HG03139 (cell line): Measurements from ENCODE around the gene NCAPD2.
A peak's percentile ranks its signal among the peaks of the same experiment; 100 is the strongest.
"Not testable (repeated sequence)": the region's sequence is repeated elsewhere in the genome, so short reads cannot be mapped to it uniquely, and the experiment has no call there.

Experiments used
- ATAC-seq: cut with Tn5 transposase; IDR thresholded peaks from one replicate; pipeline ENCODE4 v1.9.1; 2021; ENCODE audit not compliant: unreplicated experiment

NCAPD2 gene

GRCh38 chr12:6494258-6494743, 399 bp downstream of the NCAPD2 start:
- ATAC-seq: peak; percentile 27

GRCh38 chr12:6494968-6495367, 1.1 kb downstream of the NCAPD2 start:
- ATAC-seq: no peak

- not testable (repeated sequence) for ATAC-seq
Measured at GRCh38 chr12:6497291-6497690, 3.4 kb downstream of the NCAPD2 start.

GRCh38 chr12:6500466-6500865, 6.6 kb downstream of the NCAPD2 start:
- ATAC-seq: no peak

DNA sequence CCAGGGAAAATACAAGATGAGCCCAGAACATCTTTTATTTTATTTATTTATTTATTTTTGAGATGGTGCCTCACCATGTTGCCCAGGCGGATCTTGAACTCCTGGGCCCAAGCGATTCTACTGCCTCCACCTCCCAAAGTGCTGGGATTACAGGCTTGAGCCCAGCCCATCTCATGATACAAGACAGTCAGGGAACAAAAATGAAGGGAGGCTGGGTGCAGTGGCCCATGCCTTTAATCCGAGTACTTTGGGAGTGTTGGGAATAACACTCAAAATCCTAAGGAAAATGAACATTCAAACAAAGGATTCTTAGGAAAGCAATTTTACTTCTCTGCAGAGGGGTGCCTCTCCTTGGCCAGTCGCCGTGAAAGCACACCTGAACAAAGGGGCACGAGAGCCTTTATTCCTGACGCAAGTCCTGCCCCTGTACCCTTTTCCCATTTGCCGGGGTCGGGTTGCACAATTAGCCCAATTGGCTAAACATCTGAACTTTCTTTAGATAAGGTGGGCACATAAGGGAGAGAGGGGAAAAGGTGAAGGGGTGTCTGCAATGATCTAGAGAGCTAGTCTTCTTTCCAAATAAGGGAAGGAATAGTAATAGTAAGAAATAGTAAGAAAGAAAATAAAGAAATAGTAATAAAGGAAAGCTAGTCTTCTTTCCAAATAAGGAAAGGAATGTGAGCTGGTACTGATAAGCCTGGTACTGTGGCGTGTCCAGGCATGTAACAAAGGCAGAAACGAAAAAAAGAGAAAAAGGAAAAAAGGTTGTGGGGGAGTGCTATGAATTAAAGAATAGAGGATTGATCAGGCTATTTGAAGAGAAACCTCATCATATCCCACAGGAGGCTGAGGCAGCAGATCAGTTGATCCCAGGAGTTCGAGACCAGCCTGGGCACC, 13.4 kb downstream of the NCAPD2 start:
- ATAC-seq: no peak

- ATAC-seq: no peak
Measured at GRCh38 chr12:6508087-6508486, 14.2 kb downstream of the NCAPD2 start.

GRCh38 chr12:6520186-6520585, 26.3 kb downstream of the NCAPD2 start:
- no peak for ATAC-seq

- ATAC-seq: no peak
Measured at GRCh38 chr12:6522193-6522592, 28.3 kb downstream of the NCAPD2 start.

DNA sequence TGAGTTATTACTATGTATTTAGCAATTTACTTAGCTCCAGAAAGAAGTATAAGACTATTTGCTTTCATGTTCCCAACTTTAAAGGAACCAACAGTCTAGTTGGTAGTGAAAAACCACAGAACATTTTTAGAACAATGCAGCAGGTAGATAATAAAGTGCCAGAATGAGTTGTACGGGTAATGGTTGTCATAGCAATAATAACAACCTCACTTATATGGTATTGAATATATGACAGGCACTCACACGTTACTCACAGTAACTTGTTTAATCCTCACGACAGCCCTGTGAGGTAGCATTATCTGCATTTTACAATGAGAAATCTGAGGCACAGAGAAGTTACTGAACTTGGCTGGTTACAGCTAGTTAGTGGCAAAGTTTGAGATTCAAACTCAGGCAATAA, 29.8 kb downstream of the NCAPD2 start:
- no peak for ATAC-seq

GRCh38 chr12:6524648-6525047, 30.7 kb downstream of the NCAPD2 start:
- ATAC-seq: no peak

- ATAC-seq: no peak
Measured at GRCh38 chr12:6526201-6526600, 32.3 kb downstream of the NCAPD2 start.

- ATAC-seq: no peak
Measured at GRCh38 chr12:6526766-6527525, 33.0 kb downstream of the NCAPD2 start.

GRCh38 chr12:6527711-6528110, 33.8 kb downstream of the NCAPD2 start:
- no peak for ATAC-seq

DNA sequence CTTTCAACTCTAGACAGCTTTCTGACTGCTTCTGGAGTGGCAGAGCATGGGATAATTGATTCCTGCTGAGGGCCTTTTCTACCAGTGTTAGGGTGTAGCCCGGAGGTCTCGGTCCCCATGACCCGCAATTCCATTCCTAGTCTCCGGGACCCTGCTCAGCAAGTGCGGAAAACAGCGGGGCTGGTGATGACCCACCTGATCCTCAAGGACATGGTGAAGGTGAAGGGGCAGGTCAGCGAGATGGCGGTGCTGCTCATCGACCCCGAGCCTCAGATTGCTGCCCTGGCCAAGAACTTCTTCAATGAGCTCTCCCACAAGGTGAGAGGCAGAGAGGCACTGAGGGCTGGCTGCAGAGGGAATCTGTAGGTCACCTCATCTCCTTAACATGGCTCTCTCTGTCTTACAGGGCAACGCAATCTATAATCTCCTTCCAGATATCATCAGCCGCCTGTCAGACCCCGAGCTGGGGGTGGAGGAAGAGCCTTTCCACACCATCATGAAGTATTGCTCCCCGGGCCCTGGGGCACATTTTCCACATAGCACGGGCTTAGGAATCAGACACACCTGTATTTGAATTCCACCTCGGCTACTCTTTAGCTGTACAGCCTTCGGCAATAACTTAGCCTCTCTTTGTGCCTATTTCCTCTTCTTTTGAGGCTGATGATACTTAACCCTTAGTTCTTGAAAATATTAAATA, 34.8 kb downstream of the NCAPD2 start:
- no peak for ATAC-seq

- ATAC-seq: no peak
Measured at GRCh38 chr12:6529291-6529737, 35.4 kb downstream of the NCAPD2 start.

GRCh38 chr12:6530576-6531260, 36.8 kb downstream of the NCAPD2 start:
- no peak for ATAC-seq

GRCh38 chr12:6532051-6532926, 38.4 kb downstream of the NCAPD2 start:
- no peak for ATAC-seq

GRCh38 chr12:6532927-6533652, 39.2 kb downstream of the NCAPD2 start:
- ATAC-seq: peak; percentile 2

DNA sequence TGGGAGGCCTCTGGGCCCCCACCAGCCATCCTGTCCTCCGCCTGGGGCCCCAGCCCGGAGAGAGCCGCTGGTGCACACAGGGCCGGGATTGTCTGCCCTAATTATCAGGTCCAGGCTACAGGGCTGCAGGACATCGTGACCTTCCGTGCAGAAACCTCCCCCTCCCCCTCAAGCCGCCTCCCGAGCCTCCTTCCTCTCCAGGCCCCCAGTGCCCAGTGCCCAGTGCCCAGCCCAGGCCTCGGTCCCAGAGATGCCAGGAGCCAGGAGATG, 39.7 kb downstream of the NCAPD2 start:
- ATAC-seq: no peak
